ENCODE results near the gene CHSY1.
"Not testable (repeated sequence)": the region's sequence is repeated elsewhere in the genome, so short reads cannot be mapped to it uniquely, and the experiment has no call there.

CHSY1 gene

GRCh38 chr15:101214435-101215097 lies 37.3 kb downstream of the CHSY1 start:
- in situ Hi-C loops (cut with MboI; ENCODE audit: low sequenced_read_pairs) = not testable (repeated sequence)

- in situ Hi-C loops (cut with MboI; ENCODE audit: low sequenced_read_pairs) = no loop called here
Measured at GRCh38 chr15:101213570-101213969, 38.3 kb downstream of the CHSY1 start.

GRCh38 chr15:101213147-101213546 lies 38.7 kb downstream of the CHSY1 start:
- in situ Hi-C loops (cut with MboI; ENCODE audit: low sequenced_read_pairs) = no loop called here

- in situ Hi-C loops (cut with MboI; ENCODE audit: low sequenced_read_pairs) = no loop called here
Measured at GRCh38 chr15:101211897-101212296, 40.0 kb downstream of the CHSY1 start.

- in situ Hi-C loops (cut with MboI; ENCODE audit: low sequenced_read_pairs) = no loop called here
Measured at GRCh38 chr15:101210466-101210865, 41.4 kb downstream of the CHSY1 start.

- in situ Hi-C loops (cut with MboI; ENCODE audit: low sequenced_read_pairs) = no loop called here
Measured at GRCh38 chr15:101210058-101210457, 41.8 kb downstream of the CHSY1 start.

- in situ Hi-C loops (cut with MboI; ENCODE audit: low sequenced_read_pairs) = no loop called here
Measured at GRCh38 chr15:101209285-101209845, 42.5 kb downstream of the CHSY1 start.

- in situ Hi-C loops (cut with MboI; ENCODE audit: low sequenced_read_pairs) = no loop called here
Measured at GRCh38 chr15:101207867-101208288, 44.0 kb downstream of the CHSY1 start.

GRCh38 chr15:101206176-101206591 lies 45.7 kb downstream of the CHSY1 start:
- in situ Hi-C loops (cut with MboI; ENCODE audit: low sequenced_read_pairs) = no loop called here

GRCh38 chr15:101204739-101205535 lies 46.9 kb downstream of the CHSY1 start:
- in situ Hi-C loops (cut with MboI; ENCODE audit: low sequenced_read_pairs) = no loop called here

- in situ Hi-C loops (cut with MboI; ENCODE audit: low sequenced_read_pairs) = no loop called here
Measured at GRCh38 chr15:101203607-101204189, 48.1 kb downstream of the CHSY1 start.

- in situ Hi-C loops (cut with MboI; ENCODE audit: low sequenced_read_pairs) = no loop called here
Measured at GRCh38 chr15:101203029-101203573, 48.7 kb downstream of the CHSY1 start.

- in situ Hi-C loops (cut with MboI; ENCODE audit: low sequenced_read_pairs) = no loop called here
Measured at GRCh38 chr15:101201411-101202174, 50.3 kb downstream of the CHSY1 start.

- in situ Hi-C loops (cut with MboI; ENCODE audit: low sequenced_read_pairs) = no loop called here
Measured at GRCh38 chr15:101200181-101200580, 51.7 kb downstream of the CHSY1 start.

GRCh38 chr15:101198800-101199199 lies 53.0 kb downstream of the CHSY1 start:
- in situ Hi-C loops (cut with MboI; ENCODE audit: low sequenced_read_pairs) = no loop called here

GRCh38 chr15:101198031-101198575 lies 53.7 kb downstream of the CHSY1 start:
- in situ Hi-C loops (cut with MboI; ENCODE audit: low sequenced_read_pairs) = no loop called here

GRCh38 chr15:101194546-101195125 lies 57.2 kb downstream of the CHSY1 start:
- in situ Hi-C loops (cut with MboI; ENCODE audit: low sequenced_read_pairs) = no loop called here

GRCh38 chr15:101193806-101194545 lies 57.9 kb downstream of the CHSY1 start:
- in situ Hi-C loops (cut with MboI; ENCODE audit: low sequenced_read_pairs) = no loop called here

GRCh38 chr15:101193120-101193644 lies 58.7 kb downstream of the CHSY1 start:
- in situ Hi-C loops (cut with MboI; ENCODE audit: low sequenced_read_pairs) = no loop called here

All from hTERT RPE-1 (cell line).